RCC 7860 (cell line): ENCODE measurements around the gene G6PC3.
"Not testable (repeated sequence)": the region's sequence is repeated elsewhere in the genome, so short reads cannot be mapped to it uniquely, and the experiment has no call there.

ENCODE experiments used
- DNase-seq: peaks from one replicate; pipeline ENCODE4 v3.0.0-alpha.2; 2015; ENCODE audit warnings: low spot score
- FAIRE-seq: peaks from 2 replicates; lab custom pipeline; 2012; peaks lifted over from hg19 to GRCh38; lab: Jason Lieb, UNC

G6PC3 gene

GRCh38 chr17:44120281-44120680 is 49.7 kb downstream of the G6PC3 start:
- not testable (repeated sequence) for FAIRE-seq

GRCh38 chr17:44120851-44121605 is 50.5 kb downstream of the G6PC3 start:
- FAIRE-seq (no peak), DNase-seq (no peak)

More at GRCh38 chr17:44120281-44120680, 49.7 kb downstream of the G6PC3 start:
- DNase-seq, result not testable (repeated sequence)

GRCh38 chr17:44121997-44122815 is 51.7 kb downstream of the G6PC3 start:
- FAIRE-seq (no peak), DNase-seq (no peak)

- no peak for DNase-seq
These were observed 52.4 kb downstream of the G6PC3 start for GRCh38 chr17:44122816-44123355.

GRCh38 chr17:44123356-44124117 is 53.0 kb downstream of the G6PC3 start, which contains the start of gene HDAC5:
HDAC5 (minus strand) TSS chr17:44123641; CDS start chr17:44117515, 6,126 bp downstream.
- peak; percentile 72 for DNase-seq
- peak; percentile 20 for FAIRE-seq

More at GRCh38 chr17:44122816-44123355, 52.4 kb downstream of the G6PC3 start:
- FAIRE-seq, result no peak

- no peak for FAIRE-seq
These were observed 53.5 kb downstream of the G6PC3 start for GRCh38 chr17:44124118-44124438.

More at GRCh38 chr17:44124118-44124438, 53.5 kb downstream of the G6PC3 start:
- DNase-seq, result no peak
